HEK293T (cell line): ENCODE results near the gene CLMP.

Experiments
- BHLHE40 ChIP-seq: fragments of 450-650 bp; IDR thresholded peaks from 2 replicates; pipeline ENCODE4 v1.6.1; 2016; ENCODE audit warnings: mild to moderate bottlenecking, moderate library complexity, borderline replicate concordance
- CTBP1 ChIP-seq: fragments of 450-650 bp; IDR thresholded peaks from 2 replicates; pipeline ENCODE4 v1.6.1; 2016; ENCODE audit warnings: borderline replicate concordance
- ELF4 ChIP-seq: fragments of 450-650 bp; IDR thresholded peaks from 2 replicates; pipeline ENCODE4 v1.6.1; 2017; ENCODE audit warnings: antibody characterized with exemption
- FOXA1 ChIP-seq: fragments of 450-650 bp; IDR thresholded peaks from 2 replicates; pipeline ENCODE4 v1.6.1; 2016; ENCODE audit warnings: mild to moderate bottlenecking
- FOXM1 ChIP-seq: fragments of 450-650 bp; IDR thresholded peaks from 2 replicates; pipeline ENCODE4 v1.6.1; 2017; ENCODE audit warnings: mild to moderate bottlenecking, borderline replicate concordance
- HDGF ChIP-seq: fragments of 450-650 bp; IDR thresholded peaks from 2 replicates; pipeline ENCODE4 v1.6.1; 2017; ENCODE audit warnings: antibody characterized with exemption, borderline replicate concordance
- L3MBTL2 ChIP-seq: fragments of 450-650 bp; conservative IDR thresholded peaks from 2 replicates; pipeline ENCODE4 v1.6.1; 2016; ENCODE audit warnings: mild to moderate bottlenecking
- LEF1 ChIP-seq: fragments of 450-650 bp; IDR thresholded peaks from 2 replicates; pipeline ENCODE4 v1.6.1; 2017; ENCODE audit warnings: mild to moderate bottlenecking, borderline replicate concordance
- NFRKB ChIP-seq: fragments of 450-650 bp; IDR thresholded peaks from 2 replicates; pipeline ENCODE4 v1.6.1; 2016; ENCODE audit warnings: mild to moderate bottlenecking, moderate library complexity
- SP1 ChIP-seq: fragments of 450-650 bp; IDR thresholded peaks from 2 replicates; pipeline ENCODE4 v1.6.1; 2017
- SUZ12 ChIP-seq: fragments of 450-650 bp; IDR thresholded peaks from 2 replicates; pipeline ENCODE4 v1.6.1; 2016; ENCODE audit warnings: mild to moderate bottlenecking
- TF ChIP-seq, protein P1 (sequence below): fragments of 450-650 bp; IDR thresholded peaks from 2 replicates; pipeline ENCODE4 v1.6.1; 2016

DNA sequence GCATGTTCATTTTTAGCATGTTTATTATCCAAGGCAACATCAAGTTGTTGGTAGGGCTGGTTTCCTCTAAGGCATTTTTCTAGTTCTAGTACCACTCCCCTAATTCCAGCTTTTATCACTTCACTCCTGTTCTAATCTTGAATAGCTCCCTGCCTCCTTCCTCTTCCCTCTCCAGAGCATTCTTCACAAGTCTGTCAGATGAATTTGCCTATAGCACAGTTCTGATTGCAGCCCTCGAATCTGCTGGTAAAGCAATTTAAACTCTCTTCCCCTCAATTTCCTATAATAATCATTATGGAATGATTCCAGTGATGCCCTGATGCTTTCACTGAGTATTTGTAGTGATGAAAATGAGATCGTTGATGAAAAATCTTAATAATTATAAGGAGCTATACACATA, 43.3 kb downstream of the CLMP start:
- no peak for TF ChIP-seq FOXM1
- no peak for TF ChIP-seq FOXA1
- no peak for TF ChIP-seq HDGF
- no peak for TF ChIP-seq SP1
- no peak for TF ChIP-seq NFRKB
- no peak for TF ChIP-seq LEF1
- no peak for TF ChIP-seq BHLHE40
- no peak for TF ChIP-seq SUZ12
- TF ChIP-seq ELF4 = no peak
- no peak for TF ChIP-seq CTBP1
- TF ChIP-seq, protein P1, sequence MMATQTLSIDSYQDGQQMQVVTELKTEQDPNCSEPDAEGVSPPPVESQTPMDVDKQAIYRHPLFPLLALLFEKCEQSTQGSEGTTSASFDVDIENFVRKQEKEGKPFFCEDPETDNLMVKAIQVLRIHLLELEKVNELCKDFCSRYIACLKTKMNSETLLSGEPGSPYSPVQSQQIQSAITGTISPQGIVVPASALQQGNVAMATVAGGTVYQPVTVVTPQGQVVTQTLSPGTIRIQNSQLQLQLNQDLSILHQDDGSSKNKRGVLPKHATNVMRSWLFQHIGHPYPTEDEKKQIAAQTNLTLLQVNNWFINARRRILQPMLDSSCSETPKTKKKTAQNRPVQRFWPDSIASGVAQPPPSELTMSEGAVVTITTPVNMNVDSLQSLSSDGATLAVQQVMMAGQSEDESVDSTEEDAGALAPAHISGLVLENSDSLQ = no peak
- TF ChIP-seq L3MBTL2 = no peak
